CD8-positive, alpha-beta memory T cell (primary cell): ENCODE data around the gene ZC3H4. TPM values are rescaled to one million over a fixed set of nuclear protein-coding genes. Genes with fewer than 3 reads are reported as not detected.
"Not testable (repeated sequence)": the region's sequence is repeated elsewhere in the genome, so short reads cannot be mapped to it uniquely, and the experiment has no call there.

Source experiments
- CTCF ChIA-PET: fragments of 350-600 bp; sonication (Branson Sonifier 250); formaldehyde crosslinking; loops from one replicate; lab custom pipeline; 2021; ENCODE audit warnings: antibody characterized with exemption; lab: Charles Lee
- POLR2A ChIA-PET: fragments of 350-600 bp; sonication (Branson Sonifier 250); formaldehyde crosslinking; loops from one replicate; lab custom pipeline; 2021; ENCODE audit warnings: antibody characterized with exemption; lab: Charles Lee
- DNase-seq, 5 donors: peaks; one replicate each; pipeline versions ENCODE4 v3.0.0 to v3.0.0-alpha.2; 2020 to 2022; ENCODE audit warnings: mixed read lengths in 1 of 5
- H3K27ac ChIP-seq: one replicate; pipeline ENCODE4 v1.7.0; 2013; ENCODE audit warnings: low read depth, mild to moderate bottlenecking, low read length, moderate library complexity
- H3K27me3 ChIP-seq: 2 replicates; pipeline ENCODE4 v1.7.0; 2013; ENCODE audit warnings: low read length, mild to moderate bottlenecking; ENCODE audit not compliant: insufficient read depth, poor library complexity, severe bottlenecking
- H3K36me3 ChIP-seq: 2 replicates; pipeline ENCODE4 v1.7.0; 2013; ENCODE audit warnings: mild to moderate bottlenecking, low read length, moderate library complexity; ENCODE audit not compliant: insufficient read depth
- H3K4me1 ChIP-seq: 2 replicates; pipeline ENCODE4 v1.7.0; 2013; ENCODE audit warnings: mild to moderate bottlenecking, low read length, moderate library complexity; ENCODE audit not compliant: insufficient read depth
- H3K4me3 ChIP-seq: 2 replicates; pipeline ENCODE4 v1.7.0; 2013; ENCODE audit warnings: mild to moderate bottlenecking, low read length
- H3K9me3 ChIP-seq: 2 replicates; pipeline ENCODE4 v1.7.0; 2013; ENCODE audit warnings: mild to moderate bottlenecking, low read length
- H3K27ac Mint-ChIP-seq, 8 donors: one replicate each; pipeline ENCODE4 v1.8.0; 2020 to 2021; ENCODE audit warnings: mixed read lengths in 8 of 8, mild to moderate bottlenecking in 6 of 8, inconsistent platforms in 3 of 8, moderate library complexity in 3 of 8
- H3K27me3 Mint-ChIP-seq, 2 donors: one replicate each; pipeline ENCODE4 v1.8.0; 2020 to 2021; ENCODE audit warnings: mixed read lengths in 2 of 2, mild to moderate bottlenecking in 1 of 2, moderate library complexity in 1 of 2
- H3K36me3 Mint-ChIP-seq, 3 donors: one replicate each; pipeline ENCODE4 v1.8.0; 2020 to 2021; ENCODE audit warnings: mixed read lengths in 3 of 3, inconsistent platforms in 1 of 3, mild to moderate bottlenecking in 1 of 3
- H3K4me1 Mint-ChIP-seq, 3 donors: one replicate each; pipeline ENCODE4 v1.8.0; 2020 to 2021; ENCODE audit warnings: mixed read lengths in 3 of 3, inconsistent platforms in 1 of 3, mild to moderate bottlenecking in 1 of 3
- H3K4me3 Mint-ChIP-seq, 7 donors: one replicate each; pipeline ENCODE4 v1.8.0; 2020 to 2021; ENCODE audit warnings: mixed read lengths in 7 of 7, mild to moderate bottlenecking in 6 of 7, moderate library complexity in 4 of 7, inconsistent platforms in 2 of 7
- H3K9me3 Mint-ChIP-seq, 5 donors: one replicate each; pipeline ENCODE4 v1.8.0; 2020 to 2022; ENCODE audit warnings: mixed read lengths in 5 of 5, mild to moderate bottlenecking in 3 of 5, moderate library complexity in 2 of 5, inconsistent platforms in 1 of 5
- polyA plus RNA-seq: library from polyadenylated mRNA; unstranded; fragments of 300-500 nt; fragmentation: Illumina TruSeq; gene quantifications from one replicate; pipeline ENCODE4 v1.2.3, GENCODE V29; 2021
- total RNA-seq, 2 experiments: library from RNA; stranded (reverse); gene quantifications; one replicate each; pipeline ENCODE4 v1.2.3, GENCODE V29; 2021

ZC3H4 gene
- total and polyA plus RNA-seq, 3 experiments from 2014 or later, result 3.2 to 99.6 (median 90.3) TPM

DNA sequence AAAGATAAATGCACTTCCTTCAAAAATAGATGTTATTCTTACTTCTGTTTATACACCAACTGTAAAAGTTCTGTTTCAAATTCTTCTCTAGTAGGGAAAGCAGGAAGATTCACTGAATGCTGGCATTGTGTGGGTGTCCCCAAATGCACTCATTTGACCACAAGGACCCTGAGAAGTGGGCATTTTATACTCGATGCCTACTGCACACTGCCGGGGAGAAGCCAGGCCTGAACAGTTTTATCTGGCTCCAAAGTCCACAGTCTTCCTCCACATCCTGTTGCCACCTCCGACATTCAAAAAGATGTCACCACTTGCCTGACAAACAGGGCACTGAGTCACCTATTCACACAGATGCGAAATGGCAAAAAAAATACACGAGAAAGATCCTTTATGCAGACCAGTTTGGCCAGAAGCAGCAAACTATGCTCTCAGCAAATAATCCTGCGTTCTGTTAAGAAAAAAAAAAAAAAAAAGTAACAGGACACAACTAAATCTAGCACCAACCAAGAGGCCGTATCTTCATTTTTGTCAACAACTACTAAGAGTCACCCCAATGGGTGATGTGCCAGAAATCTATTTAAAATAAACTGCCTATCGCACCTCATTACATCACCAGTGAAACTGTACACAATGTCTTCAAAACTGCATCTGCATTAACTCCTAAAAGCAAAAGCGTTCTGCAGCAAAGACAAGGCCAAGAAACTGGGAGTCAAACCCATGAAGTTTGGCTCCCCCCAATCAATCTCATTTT lies 6.2 kb downstream of the ZC3H4 start:
- ChIA-PET POLR2A (no interaction called here), CTCF (interaction anchor here (0.8 to 2.1 kb wide), 6 partner anchors 12 to 71 kb away, joined by 3 to 6 read pairs (median 4); partner anchors contain the start of gene SAE1)
- Histone ChIP-seq H3K36me3 (peaks cover 8% of the 10 kb centered on the region), H3K27me3 (no peaks in the 10 kb centered on the region), H3K9me3 (no peaks in the 10 kb centered on the region), H3K27ac (peak overlapping the region; percentile 51), H3K4me3 (peak overlapping the region; percentile 8), H3K4me1 (peaks cover 53% of the 10 kb centered on the region)
- H3K27ac Mint-ChIP-seq, result peak overlapping the region; percentile 88 to 99 (median 94)
- H3K27me3 Mint-ChIP-seq, result no peaks in the 10 kb centered on the region
- H3K4me3 Mint-ChIP-seq, result peak overlapping the region; percentile 54 to 100 (median 85)
- peaks cover 56 to 73% (median 72%) of the 10 kb centered on the region in 3 donors for H3K4me1 Mint-ChIP-seq
- peaks cover 8 to 39% (median 12%) of the 10 kb centered on the region in 3 donors for H3K36me3 Mint-ChIP-seq
- H3K9me3 Mint-ChIP-seq, result no peaks in the 10 kb centered on the region
- DNase-seq, result peak in 2 of 5 donors; percentile 45 to 64

DNA sequence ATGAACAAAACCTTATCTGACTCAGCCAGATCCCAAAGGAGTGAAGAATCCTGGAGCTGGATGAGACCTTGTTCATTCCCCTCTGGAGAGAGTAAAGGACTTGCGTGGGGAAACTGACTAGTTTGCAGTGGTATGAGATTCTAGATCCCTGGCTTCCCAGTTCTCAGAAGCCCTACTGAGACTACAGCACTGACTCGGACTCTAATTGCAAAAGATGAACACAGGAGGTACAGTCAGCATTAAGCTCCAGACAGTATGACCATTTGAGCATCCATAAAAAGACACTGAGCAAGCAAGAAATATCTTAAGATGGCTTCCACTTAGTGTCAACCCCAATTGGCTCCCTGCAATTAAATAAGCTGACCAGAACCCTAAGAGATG lies 6.8 kb downstream of the ZC3H4 start:
- Mint-ChIP-seq H3K4me3 (peak overlapping the region; percentile 54 to 100 (median 85)), H3K4me1 (peaks cover 60 to 79% (median 77%) of the 10 kb centered on the region in 3 donors)
- peaks cover 59% of the 10 kb centered on the region for H3K4me1 ChIP-seq

DNA sequence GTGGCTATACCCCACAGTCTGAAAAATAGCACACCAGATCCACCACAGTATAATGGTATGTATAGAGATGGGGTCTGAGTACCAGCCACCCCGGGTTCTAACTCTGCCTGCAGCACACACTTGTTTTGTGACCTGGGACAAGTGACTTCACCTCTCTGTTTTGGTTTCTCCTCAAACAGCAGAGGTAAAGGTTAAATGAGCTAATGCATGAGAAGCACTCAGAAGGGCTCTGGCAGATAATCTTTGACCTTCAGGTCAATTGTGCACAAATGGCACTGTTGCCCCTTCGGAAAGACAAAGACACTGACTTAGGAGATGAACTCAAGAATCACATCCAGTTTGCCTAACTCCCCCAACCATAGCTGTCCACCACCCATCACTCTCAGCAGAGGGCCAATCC lies 7.7 kb downstream of the ZC3H4 start:
- Mint-ChIP-seq H3K9me3 (no peaks in the 10 kb centered on the region), H3K36me3 (peaks cover 8 to 35% (median 12%) of the 10 kb centered on the region in 3 donors), H3K27me3 (no peaks in the 10 kb centered on the region), H3K27ac (peak overlapping the region; percentile 20 to 99 (median 88)), H3K4me1 (peaks cover 59 to 79% (median 78%) of the 10 kb centered on the region in 3 donors), H3K4me3 (peak overlapping the region in 1 of 7 donors; percentile 33)
- POLR2A ChIA-PET, result no interaction called here
- no peaks in the 10 kb centered on the region for H3K27me3 ChIP-seq
- H3K4me3 ChIP-seq, result no peak overlapping the region
- CTCF ChIA-PET, result interaction anchor here (1.0 to 1.8 kb wide), 4 partner anchors 10 to 26 kb away, joined by 3 to 6 read pairs (median 4); no protein-coding TSS in a partner anchor
- no peaks in the 10 kb centered on the region for H3K9me3 ChIP-seq
- peaks cover 8% of the 10 kb centered on the region for H3K36me3 ChIP-seq
- no peak for DNase-seq
- no peak overlapping the region for H3K27ac ChIP-seq
- H3K4me1 ChIP-seq, result peaks cover 59% of the 10 kb centered on the region

More for the DNA sequence above, 6.8 kb downstream of the ZC3H4 start:
- Histone ChIP-seq H3K4me3 (peak overlapping the region; percentile 8), H3K9me3 (no peaks in the 10 kb centered on the region), H3K27ac (peak overlapping the region; percentile 51), H3K36me3 (peaks cover 8% of the 10 kb centered on the region), H3K27me3 (no peaks in the 10 kb centered on the region)
- H3K27ac Mint-ChIP-seq, result peak overlapping the region; percentile 88 to 99 (median 93)
- CTCF ChIA-PET, result interaction anchor here (0.8 to 2.1 kb wide), 6 partner anchors 11 to 71 kb away, joined by 3 to 6 read pairs (median 4); partner anchors contain the start of gene SAE1
- no peaks in the 10 kb centered on the region for H3K27me3 Mint-ChIP-seq
- peaks cover 8 to 43% (median 12%) of the 10 kb centered on the region in 3 donors for H3K36me3 Mint-ChIP-seq
- POLR2A ChIA-PET, result no interaction called here
- DNase-seq, result no peak
- no peaks in the 10 kb centered on the region for H3K9me3 Mint-ChIP-seq

DNA sequence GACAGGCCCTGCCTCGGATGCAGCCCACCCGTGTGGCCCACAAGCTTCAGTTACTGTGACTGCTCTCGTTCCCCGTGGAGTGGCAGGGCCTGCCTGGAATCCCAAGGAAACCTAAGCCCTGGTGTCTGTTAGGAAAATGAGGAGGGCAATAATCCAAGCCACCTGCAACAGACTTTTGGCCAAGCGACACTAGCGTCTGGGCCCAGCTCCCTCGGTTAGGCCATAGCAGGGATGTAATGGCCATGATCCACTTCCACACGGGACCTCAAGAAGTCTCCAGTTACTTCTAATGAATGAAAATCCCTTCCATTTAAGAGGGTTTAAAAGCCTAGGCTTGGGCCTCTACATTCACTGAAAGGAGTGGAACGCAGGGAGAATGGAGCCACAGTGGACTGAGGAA lies 8.9 kb downstream of the ZC3H4 start:
- Histone ChIP-seq H3K9me3 (no peaks in the 10 kb centered on the region), H3K4me3 (no peak overlapping the region), H3K4me1 (peaks cover 51% of the 10 kb centered on the region), H3K27me3 (no peaks in the 10 kb centered on the region), H3K36me3 (no peaks in the 10 kb centered on the region), H3K27ac (no peak overlapping the region)
- Mint-ChIP-seq H3K36me3 (peaks cover 6 to 31% (median 11%) of the 10 kb centered on the region in 3 donors), H3K27ac (peak overlapping the region in 4 of 8 donors; percentile 12 to 52 (median 19)), H3K4me1 (peaks cover 56 to 78% (median 76%) of the 10 kb centered on the region in 3 donors), H3K27me3 (no peaks in the 10 kb centered on the region), H3K9me3 (no peaks in the 10 kb centered on the region), H3K4me3 (no peak overlapping the region)
- no peak for DNase-seq
- CTCF ChIA-PET, result no interaction called here
- POLR2A ChIA-PET, result interaction anchor here (2.0 kb wide), 1 partner anchor 9 kb away, joined by 7 read pairs; the partner anchor contains the start of gene ZC3H4

DNA sequence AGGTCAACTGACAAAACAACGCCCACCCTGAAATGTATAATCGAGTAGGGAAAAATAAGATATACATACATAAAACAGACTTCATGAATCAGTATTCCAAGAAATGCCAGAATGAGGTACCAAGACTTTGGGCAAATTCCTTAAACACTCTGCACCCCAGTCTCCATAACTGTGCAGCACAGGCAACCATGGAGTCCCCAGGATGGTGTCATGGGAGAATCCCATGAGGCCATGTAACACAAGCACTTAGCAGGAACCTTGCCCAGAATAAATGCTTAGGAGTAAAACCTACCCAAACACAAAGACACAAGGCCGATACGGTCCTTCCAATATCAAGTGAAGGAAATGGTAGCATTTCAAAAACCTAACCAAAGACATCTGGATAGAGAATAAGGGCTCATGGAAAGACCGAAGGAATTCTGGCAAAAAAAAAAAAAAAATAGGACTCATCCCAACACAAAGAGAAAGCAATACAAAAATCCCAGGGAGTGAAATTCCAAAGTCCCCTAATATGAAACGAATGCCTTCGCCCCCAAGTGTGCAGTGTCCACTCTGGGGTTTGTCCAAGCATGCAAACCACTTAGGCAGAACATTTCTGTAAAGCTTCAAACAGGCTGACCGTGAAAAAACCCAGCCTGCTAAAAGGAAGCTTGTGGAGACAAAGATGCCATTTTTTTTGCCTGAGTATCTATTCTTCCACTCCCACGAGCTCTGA lies 11.1 kb downstream of the ZC3H4 start:
- peaks cover 43 to 66% (median 60%) of the 10 kb centered on the region in 3 donors for H3K4me1 Mint-ChIP-seq
- peaks cover 30% of the 10 kb centered on the region for H3K4me1 ChIP-seq
- no peak for DNase-seq
- peak overlapping the region in 1 of 8 donors; percentile 36 for H3K27ac Mint-ChIP-seq
- peaks cover 4 to 38% (median 8%) of the 10 kb centered on the region in 3 donors for H3K36me3 Mint-ChIP-seq
- H3K4me3 Mint-ChIP-seq, result no peak overlapping the region
- H3K9me3 ChIP-seq, result no peaks in the 10 kb centered on the region
- no peaks in the 10 kb centered on the region for H3K27me3 ChIP-seq
- POLR2A ChIA-PET, result interaction anchor here (2.0 kb wide), 1 partner anchor 11 kb away, joined by 7 read pairs; the partner anchor contains the start of gene ZC3H4
- H3K9me3 Mint-ChIP-seq, result no peaks in the 10 kb centered on the region
- CTCF ChIA-PET, result interaction anchor here (1.2 to 1.5 kb wide), 2 partner anchors 13 to 22 kb away, joined by 4 to 5 read pairs; no protein-coding TSS in a partner anchor
- H3K36me3 ChIP-seq, result no peaks in the 10 kb centered on the region
- H3K27ac ChIP-seq, result no peak overlapping the region
- no peaks in the 10 kb centered on the region for H3K27me3 Mint-ChIP-seq
- H3K4me3 ChIP-seq, result no peak overlapping the region

DNA sequence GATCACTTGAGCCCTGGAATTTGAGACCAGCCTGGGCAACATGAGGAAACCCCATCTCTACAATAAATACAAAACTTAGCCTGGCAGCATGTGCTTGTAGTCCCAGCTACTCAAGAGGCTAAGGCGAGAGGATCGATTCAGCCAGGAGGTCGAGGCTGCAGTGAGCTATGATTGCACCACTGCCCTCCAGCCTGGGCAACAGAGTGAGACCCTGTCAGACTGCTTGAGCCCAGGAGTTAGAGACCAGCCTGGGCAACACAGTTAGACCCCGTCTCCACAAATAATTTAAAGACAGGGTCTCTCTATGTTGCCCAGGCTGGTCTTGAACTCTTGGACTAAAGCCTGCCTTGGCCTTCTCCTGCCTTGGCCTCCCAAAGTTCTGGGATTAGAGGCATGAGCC lies 12.5 kb downstream of the ZC3H4 start:
- H3K4me3 Mint-ChIP-seq, H3K27me3 Mint-ChIP-seq, H3K4me3 ChIP-seq, POLR2A ChIA-PET, H3K9me3 ChIP-seq, H3K27me3 ChIP-seq, H3K27ac ChIP-seq, CTCF ChIA-PET, H3K9me3 Mint-ChIP-seq, DNase-seq, H3K36me3 ChIP-seq, H3K27ac Mint-ChIP-seq: not testable (repeated sequence)
- peaks cover 16% of the 10 kb centered on the region for H3K4me1 ChIP-seq
- peaks cover 4 to 50% (median 12%) of the 10 kb centered on the region in 3 donors for H3K36me3 Mint-ChIP-seq
- peaks cover 38 to 64% (median 54%) of the 10 kb centered on the region in 3 donors for H3K4me1 Mint-ChIP-seq

DNA sequence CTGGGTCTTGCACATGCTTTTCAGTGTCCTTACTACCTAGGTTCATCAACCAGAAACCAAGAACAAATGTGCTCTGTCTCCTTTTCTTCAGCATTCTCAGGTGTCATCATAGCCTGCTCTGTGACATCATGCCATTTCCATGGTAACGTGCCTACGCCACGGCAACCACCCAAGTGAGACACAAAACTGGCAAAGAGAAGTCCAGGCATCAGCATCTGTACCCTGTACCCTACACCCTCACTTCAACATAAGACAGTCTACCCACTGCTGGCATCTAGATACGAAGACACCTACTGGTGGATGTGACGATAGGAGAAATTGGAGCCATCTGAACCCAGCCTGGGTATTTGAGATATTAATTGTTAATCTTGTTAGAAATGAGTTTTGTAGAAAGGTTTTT lies 13.3 kb downstream of the ZC3H4 start:
- H3K36me3 Mint-ChIP-seq, result peaks cover 0 to 43% (median 8%) of the 10 kb centered on the region in 3 donors
- CTCF ChIA-PET, result interaction anchor here (1.3 to 1.4 kb wide), 2 partner anchors 13 to 144 kb away, joined by 3 read pairs; partner anchors contain the start of gene ZC3H4
- no peak for DNase-seq
- H3K9me3 Mint-ChIP-seq, result no peaks in the 10 kb centered on the region
- no peaks in the 10 kb centered on the region for H3K36me3 ChIP-seq
- peak overlapping the region in 4 of 8 donors; percentile 1 to 72 (median 44) for H3K27ac Mint-ChIP-seq
- H3K27ac ChIP-seq, result no peak overlapping the region
- H3K4me3 ChIP-seq, result no peak overlapping the region
- H3K9me3 ChIP-seq, result no peaks in the 10 kb centered on the region
- POLR2A ChIA-PET, result no interaction called here
- H3K4me3 Mint-ChIP-seq, result peak overlapping the region in 1 of 7 donors; percentile 38
- H3K27me3 ChIP-seq, result no peaks in the 10 kb centered on the region
- H3K27me3 Mint-ChIP-seq, result no peaks in the 10 kb centered on the region
- peaks cover 36 to 64% (median 54%) of the 10 kb centered on the region in 3 donors for H3K4me1 Mint-ChIP-seq
- peaks cover 19% of the 10 kb centered on the region for H3K4me1 ChIP-seq
